Activated CD4-positive, alpha-beta T cell treated with anti-CD3 and anti-CD28 coated beads for 48 hours (primary cell): Measurements from ENCODE around the gene FGB.

ENCODE experiments used
- DNase-seq: peaks from one replicate; pipeline ENCODE4 v3.0.0-alpha.2; 2020

Gene FGB

GRCh38 chr4:154562697-154563254 lies at the start of gene FGB:
FGB (plus strand) TSS chr4:154563011; CDS start chr4:154563019, 8 bp downstream.
- no peak for DNase-seq

GRCh38 chr4:154516318-154517029 lies 46.3 kb upstream of the FGB start:
- no peak for DNase-seq

GRCh38 chr4:154517591-154517990 lies 45.2 kb upstream of the FGB start:
- no peak for DNase-seq

- DNase-seq, result no peak
These were observed 43.6 kb upstream of the FGB start for GRCh38 chr4:154519214-154519613.

GRCh38 chr4:154521607-154522006 lies 41.2 kb upstream of the FGB start:
- DNase-seq, result no peak

- DNase-seq, result no peak
These were observed 36.7 kb upstream of the FGB start for GRCh38 chr4:154526151-154526550.

GRCh38 chr4:154527308-154527707 lies 35.5 kb upstream of the FGB start:
- DNase-seq, result no peak

- no peak for DNase-seq
These were observed 33.9 kb upstream of the FGB start for GRCh38 chr4:154528869-154529268.

- no peak for DNase-seq
These were observed 32.9 kb upstream of the FGB start for GRCh38 chr4:154529728-154530519.

- DNase-seq, result no peak
These were observed 28.5 kb upstream of the FGB start for GRCh38 chr4:154534296-154534695.

GRCh38 chr4:154542271-154542879 lies 20.4 kb upstream of the FGB start:
- DNase-seq, result no peak

- DNase-seq, result no peak
These were observed 17.1 kb upstream of the FGB start for GRCh38 chr4:154545689-154546088.

- peak; percentile 98 for DNase-seq
These were observed 12.7 kb upstream of the FGB start, which contains the start of gene PLRG1 for GRCh38 chr4:154549894-154550790. PLRG1 (minus strand) TSS chr4:154550400; CDS start chr4:154550308, 92 bp downstream.

- peak; percentile 75 for DNase-seq
These were observed 10.7 kb upstream of the FGB start for GRCh38 chr4:154551872-154552686.

GRCh38 chr4:154559141-154559493 lies 3.7 kb upstream of the FGB start:
- no peak for DNase-seq

- DNase-seq, result no peak
These were observed 3.1 kb upstream of the FGB start for GRCh38 chr4:154559494-154560418.

- no peak for DNase-seq
These were observed 2.4 kb upstream of the FGB start for GRCh38 chr4:154560419-154560801.

GRCh38 chr4:154560824-154561231 lies 2.0 kb upstream of the FGB start:
- no peak for DNase-seq

- DNase-seq, result no peak
These were observed 1.5 kb downstream of the FGB start for GRCh38 chr4:154564311-154564710.

- DNase-seq, result no peak
These were observed 2.9 kb downstream of the FGB start for GRCh38 chr4:154565704-154566103.
